HepG2 (cell line): ENCODE measurements around the gene CSNK2A1. TPM values are rescaled to one million over a fixed set of nuclear protein-coding genes. Genes with fewer than 3 reads are reported as not detected.

ENCODE experiments used
- AGO2 ChIP-seq: fragments of 200-400 bp; formaldehyde crosslinking; optimal IDR thresholded peaks from 2 replicates; pipeline ENCODE3; 2017; ENCODE audit warnings: mild to moderate bottlenecking, low read depth, low read length, moderate library complexity
- FIP1L1 ChIP-seq: fragments of 200-400 bp; formaldehyde crosslinking; IDR thresholded peaks from 2 replicates; pipeline ENCODE4 v1.6.1; 2018; ENCODE audit warnings: low read depth, mild to moderate bottlenecking, low read length, moderate library complexity, borderline replicate concordance; ENCODE audit not compliant: insufficient read depth
- GRHL1 ChIP-seq: sonication (generic); formaldehyde crosslinking; conservative IDR thresholded peaks from 2 replicates; pipeline ENCODE4 v1.8.0; 2022; ENCODE audit warnings: missing genetic modification reagents
- KDM3A ChIP-seq: IDR thresholded peaks from 2 replicates; pipeline ENCODE4 v1.6.1; 2018; ENCODE audit warnings: low read depth, missing compliant biosample characterization
- MAZ ChIP-seq, 2 experiments: sonication (generic) in 1 of 2; formaldehyde crosslinking in 1 of 2; IDR thresholded peaks; 2 replicates each; pipeline versions ENCODE4 v1.5.0 to v1.6.1; 2012 to 2020; ENCODE audit warnings: low read depth in 2 of 2, mild to moderate bottlenecking in 2 of 2, borderline replicate concordance in 1 of 2, improper control_type of control experiment in 1 of 2, low read length in 1 of 2, missing genetic modification reagents in 1 of 2, moderate library complexity in 1 of 2
- MEIS1 ChIP-seq: sonication (generic); formaldehyde crosslinking; IDR thresholded peaks from 2 replicates; pipeline ENCODE4 v1.9.0; 2021; ENCODE audit warnings: mild to moderate bottlenecking, missing genetic modification reagents, moderate library complexity, borderline replicate concordance
- MEIS2 ChIP-seq: sonication (generic); formaldehyde crosslinking; IDR thresholded peaks from 2 replicates; pipeline ENCODE4 v1.9.0; 2021; ENCODE audit warnings: mild to moderate bottlenecking, missing genetic modification reagents
- SALL2 ChIP-seq: sonication (generic); formaldehyde crosslinking; IDR thresholded peaks from 2 replicates; pipeline ENCODE4 v1.8.1; 2023; ENCODE audit warnings: mild to moderate bottlenecking, missing genetic modification reagents, inconsistent platforms
- TCF12 ChIP-seq, 2 experiments: fragments of 450-650 bp in 1 of 2; sonication (generic) in 1 of 2; formaldehyde crosslinking in 1 of 2; IDR thresholded peaks; 2 replicates each; pipeline versions ENCODE4 v1.6.1 to v1.8.0; 2017 to 2022; ENCODE audit warnings: antibody characterized with exemption in 1 of 2, mild to moderate bottlenecking in 1 of 2, missing genetic modification reagents in 1 of 2, moderate library complexity in 1 of 2
- ZEB1 ChIP-seq: IDR thresholded peaks from 2 replicates; pipeline ENCODE4 v1.6.1; 2012; ENCODE audit warnings: mild to moderate bottlenecking, low read depth, inconsistent platforms; ENCODE audit not compliant: insufficient replicate concordance
- ZNF251 ChIP-seq: sonication (generic); formaldehyde crosslinking; IDR thresholded peaks from 2 replicates; pipeline ENCODE4 v1.9.0; 2021; ENCODE audit warnings: mild to moderate bottlenecking, missing genetic modification reagents
- ZNF407 ChIP-seq: sonication (generic); formaldehyde crosslinking; IDR thresholded peaks from one replicate; pipeline ENCODE4 v1.5.1; 2020; ENCODE audit warnings: mild to moderate bottlenecking, missing genetic modification reagents; ENCODE audit errors: not compliant biosample characterization
- ZNF549 ChIP-seq: sonication (generic); formaldehyde crosslinking; IDR thresholded peaks from 2 replicates; pipeline ENCODE4 v1.5.0; 2020; ENCODE audit warnings: missing genetic modification reagents
- ZNF619 ChIP-seq: sonication (generic); formaldehyde crosslinking; IDR thresholded peaks from 2 replicates; pipeline ENCODE4 v1.4.0; 2020; ENCODE audit warnings: mild to moderate bottlenecking, missing genetic modification reagents
- ZNF879 ChIP-seq: sonication (generic); formaldehyde crosslinking; IDR thresholded peaks from 2 replicates; pipeline ENCODE4 v1.8.1; 2023; ENCODE audit warnings: missing genetic modification reagents
- polyA plus RNA-seq, 8 experiments: library from polyadenylated mRNA; depleted of rRNA in 3 of 8; stranded (reverse) in 7 of 8; unstranded in 1 of 8; fragments of >200 nt; fragmentation: Illumina TruSeq in 4 of 8; extraction: Trizol in 4 of 8; gene quantifications; 2 replicates each; pipeline versions ENCODE4 v1.2.1 to v1.2.3, GENCODE V29; 2011 to 2016; ENCODE audit warnings: low read depth in 4 of 8, missing spikeins in 1 of 8, mixed read lengths in 1 of 8; ENCODE audit not compliant: insufficient read depth in 1 of 8
- total RNA-seq, 5 experiments: library from RNA; depleted of rRNA; stranded (reverse); fragments of >200 nt; fragmentation: Illumina TruSeq; extraction: Trizol; gene quantifications; 2 replicates each; pipeline ENCODE4 v1.2.3, GENCODE V29; 2016; ENCODE audit warnings: low read depth in 1 of 5
- TF ChIP-seq, protein P1 (sequence below): sonication (generic); formaldehyde crosslinking; IDR thresholded peaks from 2 replicates; pipeline ENCODE4 v1.4.0; 2020; ENCODE audit warnings: mild to moderate bottlenecking, low read depth, missing genetic modification reagents

The CSNK2A1 gene
- total and polyA plus RNA-seq, 2 of the 13 experiments (the other 11 are each of a cell fraction or from before 2014, with no cell fraction given), result 153 to 231 TPM

- TF ChIP-seq AGO2 (no peak), SALL2 (CRISPR knock-in tag) (no peak), MEIS1 (CRISPR knock-in tag) (no peak), ZNF619 (CRISPR knock-in tag) (0 out of 2 replicates have a peak, but pooled peaks have one; percentile 8), ZNF407 (CRISPR knock-in tag) (no peak), GRHL1 (CRISPR knock-in tag) (no peak), FIP1L1 (no peak), ZNF879 (CRISPR knock-in tag) (no peak; the same call in 1 of the 2 replicates), ZNF549 (CRISPR knock-in tag) (no peak), ZEB1 (no peak), ZNF251 (CRISPR knock-in tag) (no peak), MAZ (IDR thresholded peaks at IDR 0.05; ENCODE audit: borderline replicate concordance, low read depth, low read length) (peak; percentile 71), MAZ (CRISPR knock-in tag; IDR thresholded peaks at IDR 0.05; ENCODE audit: low read depth) (peak; percentile 51), KDM3A (CRISPR knock-in tag) (peak; percentile 8), MEIS2 (CRISPR knock-in tag) (peak; percentile 79), TCF12 (IDR thresholded peaks at IDR 0.05) (no peak), TCF12 (CRISPR knock-in tag; IDR thresholded peaks at IDR 0.05) (no peak)
- TF ChIP-seq, protein P1, sequence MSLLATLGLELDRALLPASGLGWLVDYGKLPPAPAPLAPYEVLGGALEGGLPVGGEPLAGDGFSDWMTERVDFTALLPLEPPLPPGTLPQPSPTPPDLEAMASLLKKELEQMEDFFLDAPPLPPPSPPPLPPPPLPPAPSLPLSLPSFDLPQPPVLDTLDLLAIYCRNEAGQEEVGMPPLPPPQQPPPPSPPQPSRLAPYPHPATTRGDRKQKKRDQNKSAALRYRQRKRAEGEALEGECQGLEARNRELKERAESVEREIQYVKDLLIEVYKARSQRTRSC (CRISPR knock-in tag), result no peak
Measured at GRCh38 chr20:462199-462991, 81.2 kb downstream of the CSNK2A1 start, which contains the start of gene TBC1D20 (continued).
